GM10847 (cell line): ENCODE results near the gene NUMB.

Experiments
- POLR2A ChIP-seq: IDR thresholded peaks from 2 replicates; pipeline ENCODE4 v1.6.1; 2011; ENCODE audit not compliant: insufficient read length; ENCODE audit errors: extremely low read depth

NUMB gene

GRCh38 chr14:73393375-73393774, 65.0 kb downstream of the NUMB start:
- no peak for TF ChIP-seq POLR2A

GRCh38 chr14:73392329-73393257, 65.8 kb downstream of the NUMB start:
- TF ChIP-seq POLR2A = no peak

- TF ChIP-seq POLR2A = no peak
These were observed 72.0 kb downstream of the NUMB start for GRCh38 chr14:73386342-73386741.

DNA sequence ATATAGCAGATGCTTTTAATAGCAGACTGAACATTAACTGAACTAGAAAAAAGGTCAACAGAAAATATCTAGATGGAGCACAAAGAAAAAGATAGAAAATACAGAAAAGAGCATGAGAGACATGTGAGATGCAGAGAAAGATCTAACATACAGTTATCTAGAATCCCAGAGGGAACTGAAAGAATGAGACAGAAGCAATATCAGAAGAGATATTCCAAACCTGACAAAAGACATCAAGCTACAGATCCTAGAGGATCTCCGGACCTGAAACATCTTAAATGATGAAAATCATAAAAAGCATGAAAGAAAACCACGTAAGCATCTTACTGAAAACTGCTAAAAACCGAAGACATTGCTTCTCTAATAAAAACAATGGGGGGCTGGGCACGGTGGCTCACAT, 75.0 kb downstream of the NUMB start:
- no peak for TF ChIP-seq POLR2A

DNA sequence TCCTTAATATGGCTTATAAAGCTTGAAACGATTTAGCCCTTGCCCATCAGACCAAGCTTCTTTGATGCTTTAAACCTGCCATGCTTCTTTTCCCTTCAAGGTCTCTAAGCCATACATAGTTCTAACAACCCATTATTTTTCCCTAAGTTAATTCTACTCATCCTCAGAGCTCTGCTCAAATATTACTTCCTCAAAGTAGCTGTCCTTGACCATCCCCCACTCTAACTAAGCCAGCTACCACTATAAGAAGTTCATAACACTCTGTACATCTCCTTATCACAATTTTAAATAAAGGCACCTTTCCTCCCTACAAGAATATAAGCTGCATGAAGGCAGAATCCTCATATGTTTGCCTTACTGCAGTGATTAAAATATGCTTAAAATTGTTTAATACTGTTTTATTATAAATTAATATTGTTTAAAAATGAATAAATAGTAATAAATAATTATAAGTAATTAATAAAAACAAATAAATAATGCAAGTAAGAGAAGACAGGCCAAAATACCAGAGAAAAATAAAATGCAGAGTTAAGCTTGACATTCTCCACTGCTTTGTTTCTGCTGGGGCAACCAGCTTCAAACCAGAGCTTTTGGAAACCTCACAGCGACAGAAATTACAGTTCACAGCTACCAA, 76.8 kb downstream of the NUMB start:
- TF ChIP-seq POLR2A = no peak

- TF ChIP-seq POLR2A = no peak
These were observed 81.8 kb downstream of the NUMB start for GRCh38 chr14:73376585-73376984.

DNA sequence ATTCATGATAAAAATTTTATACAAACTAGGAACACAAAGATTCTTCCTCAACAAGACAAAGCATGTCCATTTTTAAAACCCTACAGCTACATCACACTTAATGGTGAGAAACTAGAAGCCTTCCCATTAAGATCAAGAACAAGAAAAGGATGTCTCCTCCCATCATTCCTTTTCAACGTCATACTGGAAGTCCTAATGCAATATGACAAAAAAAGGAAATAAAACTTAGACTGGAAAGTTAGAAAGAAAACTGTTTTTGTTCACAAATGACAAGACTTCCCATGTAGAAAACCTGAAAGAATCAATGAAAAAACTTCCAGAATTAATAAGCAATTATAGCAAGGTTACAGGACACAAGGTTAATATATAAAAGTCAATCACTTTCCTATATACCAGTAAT, 82.5 kb downstream of the NUMB start:
- TF ChIP-seq POLR2A = no peak

DNA sequence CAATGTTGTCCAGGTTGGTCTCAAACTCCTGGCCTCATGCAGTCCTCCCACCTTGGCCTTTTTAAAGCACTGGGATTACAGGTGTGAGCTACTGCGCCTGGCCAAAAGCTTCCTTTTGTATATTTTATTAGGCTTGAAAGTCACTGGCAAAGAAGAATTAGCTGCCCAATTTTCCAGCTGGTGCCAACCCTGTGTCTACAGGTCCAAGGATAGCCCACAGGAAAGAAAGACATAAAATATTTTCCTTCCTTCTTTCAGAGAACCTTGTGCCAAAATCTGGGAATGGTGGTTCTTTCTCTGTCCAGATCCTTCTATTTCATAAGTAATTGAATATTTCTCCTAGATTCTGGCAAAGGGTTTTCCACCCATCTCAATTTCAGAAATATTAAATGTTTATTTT, 84.1 kb downstream of the NUMB start:
- TF ChIP-seq POLR2A = no peak

- TF ChIP-seq POLR2A = no peak
These were observed 85.8 kb downstream of the NUMB start for GRCh38 chr14:73372529-73372928.

- no peak for TF ChIP-seq POLR2A
These were observed 87.8 kb downstream of the NUMB start for GRCh38 chr14:73370561-73370960.

GRCh38 chr14:73369428-73369827, 88.9 kb downstream of the NUMB start:
- no peak for TF ChIP-seq POLR2A

DNA sequence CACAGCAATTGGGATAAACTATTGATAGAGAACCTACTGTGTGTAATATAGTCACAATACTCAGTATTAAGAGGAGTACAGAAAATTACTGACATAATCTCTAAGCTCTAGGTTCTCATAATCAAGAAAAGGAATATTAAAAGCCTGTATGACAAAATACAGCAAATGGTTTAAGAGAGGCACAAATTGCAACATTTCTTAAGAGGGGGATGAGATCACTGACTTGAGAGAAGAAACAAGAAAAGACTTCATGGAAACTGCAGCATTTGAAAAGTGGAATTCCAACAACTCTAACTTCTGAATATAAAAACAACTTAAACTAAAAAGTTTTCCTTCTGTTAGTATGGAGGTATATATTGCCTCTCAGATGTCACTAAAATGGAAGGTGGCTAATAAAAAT, 89.7 kb downstream of the NUMB start:
- TF ChIP-seq POLR2A = no peak

GRCh38 chr14:73365727-73366126, 92.6 kb downstream of the NUMB start:
- TF ChIP-seq POLR2A = no peak

- no peak for TF ChIP-seq POLR2A
These were observed 93.8 kb downstream of the NUMB start for GRCh38 chr14:73364559-73364958.

DNA sequence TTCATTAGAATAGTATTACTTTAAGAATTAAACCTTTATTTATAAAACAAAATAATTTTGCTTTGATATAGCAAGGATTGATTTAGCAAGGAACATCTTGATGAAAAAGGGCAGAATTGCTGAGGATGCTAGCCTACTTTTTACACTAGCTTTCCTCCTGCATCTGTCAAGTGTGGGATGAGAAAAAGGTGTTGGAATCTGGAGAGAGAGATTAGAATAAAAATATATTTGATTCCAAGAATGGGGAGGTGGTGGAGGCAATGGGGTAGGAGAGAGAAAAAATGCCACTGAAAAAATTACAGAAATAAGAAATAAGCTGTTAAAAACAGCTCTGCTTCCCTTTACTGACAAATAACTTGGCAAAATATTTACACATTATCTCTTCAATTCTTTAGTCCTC, 98.9 kb downstream of the NUMB start:
- no peak for TF ChIP-seq POLR2A

DNA sequence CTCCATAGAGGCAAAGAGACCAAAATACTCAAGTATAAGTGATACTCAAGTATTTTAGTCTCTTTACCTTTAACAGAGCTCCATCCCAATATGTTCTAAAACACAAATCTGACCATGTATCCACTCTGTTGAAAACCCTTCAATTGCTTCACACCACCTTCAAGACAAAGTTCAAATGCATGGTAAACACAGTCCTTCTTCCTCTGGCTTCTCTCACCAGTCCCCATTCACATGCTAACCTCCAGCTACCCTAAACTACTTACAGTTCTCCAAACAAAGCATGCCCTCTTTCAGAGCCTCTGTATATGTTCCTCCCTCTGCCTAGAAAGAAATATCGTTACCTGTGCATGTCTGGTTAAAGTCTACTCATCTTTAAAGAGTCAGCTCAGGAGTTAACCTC, 100.2 kb downstream of the NUMB start:
- no peak for TF ChIP-seq POLR2A
